GM20000 (cell line): ENCODE data around the gene CD300LD.

Experiments used
- DNase-seq: peaks from one replicate; pipeline ENCODE4 v3.0.0; 2012; ENCODE audit warnings: low spot score
- CTCF ChIP-seq: IDR thresholded peaks from 2 replicates; pipeline ENCODE4 v1.5.1; 2012; ENCODE audit warnings: mild to moderate bottlenecking, control low read depth; ENCODE audit errors: extremely low read depth, missing control alignments

CD300LD gene

GRCh38 chr17:74571621-74572270, 20.3 kb downstream of the CD300LD start:
- no peak for DNase-seq
- no peak for TF ChIP-seq CTCF

GRCh38 chr17:74569020-74570003, 22.8 kb downstream of the CD300LD start:
- no peak for TF ChIP-seq CTCF
- no peak for DNase-seq

GRCh38 chr17:74568106-74568873, 23.8 kb downstream of the CD300LD start:
- no peak for DNase-seq
- no peak for TF ChIP-seq CTCF

GRCh38 chr17:74567397-74567796, 24.7 kb downstream of the CD300LD start, which contains the start of gene CD300H:
Gene CD300H, minus strand, starts transcription at chr17:74567509.
- no peak for TF ChIP-seq CTCF
- no peak for DNase-seq

- peak; percentile 41 for DNase-seq
- TF ChIP-seq CTCF: peak; percentile 70
These were observed 25.8 kb downstream of the CD300LD start for GRCh38 chr17:74566132-74566753.

GRCh38 chr17:74565126-74565525, 27.0 kb downstream of the CD300LD start:
- no peak for TF ChIP-seq CTCF
- DNase-seq: no peak
